GM19238 (cell line): ENCODE measurements around the gene STK16.
"Not testable (repeated sequence)": the region's sequence is repeated elsewhere in the genome, so short reads cannot be mapped to it uniquely, and the experiment has no call there.

Source experiments
- DNase-seq: peaks from one replicate; pipeline ENCODE4 v3.0.0; 2011; ENCODE audit warnings: low spot score; ENCODE audit not compliant: insufficient read length

The STK16 gene

DNA sequence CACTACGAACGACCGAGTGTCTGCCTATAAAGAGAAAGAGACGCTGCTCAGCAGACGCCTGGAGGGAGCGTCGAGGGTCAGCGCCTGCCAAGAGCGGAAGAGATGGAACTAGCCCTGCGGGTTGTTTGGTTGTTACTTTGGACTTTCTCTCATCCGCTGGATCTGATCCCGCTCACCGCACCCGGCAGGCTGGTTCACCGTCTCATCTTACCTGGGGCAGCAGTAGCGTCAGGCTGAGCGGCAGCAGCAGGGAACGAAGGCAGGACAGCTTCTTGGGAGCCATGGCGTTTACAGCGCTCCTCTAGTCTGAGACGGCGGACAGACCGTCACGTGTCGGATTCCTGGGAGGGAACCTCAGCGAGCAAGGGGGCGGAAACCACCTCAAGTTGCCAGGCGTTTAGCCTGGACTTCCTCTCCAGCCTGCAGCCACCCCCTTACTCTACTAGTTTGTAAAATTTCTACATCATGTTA, 2.0 kb upstream of the STK16 start:
- DNase-seq = no peak

GRCh38 chr2:219244789-219245147, 511 bp upstream of the STK16 start:
- DNase-seq = no peak

- no peak for DNase-seq
Observed at GRCh38 chr2:219245899-219246230, 586 bp downstream of the STK16 start.

- no peak for DNase-seq
Observed at GRCh38 chr2:219246559-219246958, 1.3 kb downstream of the STK16 start.

GRCh38 chr2:219247678-219248642, 2.7 kb downstream of the STK16 start:
- DNase-seq = no peak

- no peak for DNase-seq
Observed at GRCh38 chr2:219248845-219249202, 3.5 kb downstream of the STK16 start.

- DNase-seq = peak; percentile 63
Observed at GRCh38 chr2:219249203-219249980, 4.1 kb downstream of the STK16 start.

DNA sequence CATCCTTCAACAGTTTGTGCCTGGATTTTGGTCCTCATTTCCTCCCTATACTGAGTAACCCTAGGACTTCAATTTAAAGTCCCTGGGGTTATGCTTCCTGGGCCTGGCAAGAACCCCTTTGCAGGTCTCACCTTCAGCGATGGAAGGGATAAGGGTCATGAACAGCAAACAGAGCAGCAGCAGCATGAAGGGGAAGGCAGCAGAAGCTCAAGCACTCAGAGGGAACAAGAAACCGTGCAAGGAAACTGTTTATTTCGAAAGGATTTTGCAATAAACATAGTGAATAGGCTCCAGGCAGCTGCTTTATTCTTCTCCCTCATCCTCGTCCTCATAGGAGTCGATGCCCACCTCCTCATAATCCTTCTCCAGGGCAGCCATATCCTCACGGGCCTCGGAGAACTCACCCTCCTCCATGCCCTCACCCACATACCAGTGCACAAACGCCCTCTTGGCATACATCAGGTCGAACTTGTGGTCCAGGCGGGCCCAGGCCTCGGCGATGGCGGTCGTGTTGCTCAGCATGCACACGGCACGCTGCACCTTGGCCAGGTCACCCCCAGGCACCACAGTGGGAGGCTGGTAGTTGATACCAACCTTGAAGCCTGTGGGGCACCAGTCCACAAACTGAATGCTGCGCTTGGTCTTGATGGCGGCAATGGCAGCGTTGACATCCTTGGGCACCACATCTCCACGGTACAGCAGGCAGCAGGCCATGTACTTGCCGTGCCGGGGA, 4.9 kb downstream of the STK16 start:
- no peak for DNase-seq

GRCh38 chr2:219251656-219252055, 6.4 kb downstream of the STK16 start:
- DNase-seq = no peak

- DNase-seq = no peak
Observed at GRCh38 chr2:219252084-219252483, 6.8 kb downstream of the STK16 start.

- no peak for DNase-seq
Observed at GRCh38 chr2:219252570-219252899, 7.3 kb downstream of the STK16 start.

- peak; percentile 57 for DNase-seq
Observed at GRCh38 chr2:219252900-219253752, 7.8 kb downstream of the STK16 start, which contains the start of gene TUBA4B. Gene TUBA4B (plus strand): TSS chr2:219253243. CDS start chr2:219253408, 165 bp downstream.

DNA sequence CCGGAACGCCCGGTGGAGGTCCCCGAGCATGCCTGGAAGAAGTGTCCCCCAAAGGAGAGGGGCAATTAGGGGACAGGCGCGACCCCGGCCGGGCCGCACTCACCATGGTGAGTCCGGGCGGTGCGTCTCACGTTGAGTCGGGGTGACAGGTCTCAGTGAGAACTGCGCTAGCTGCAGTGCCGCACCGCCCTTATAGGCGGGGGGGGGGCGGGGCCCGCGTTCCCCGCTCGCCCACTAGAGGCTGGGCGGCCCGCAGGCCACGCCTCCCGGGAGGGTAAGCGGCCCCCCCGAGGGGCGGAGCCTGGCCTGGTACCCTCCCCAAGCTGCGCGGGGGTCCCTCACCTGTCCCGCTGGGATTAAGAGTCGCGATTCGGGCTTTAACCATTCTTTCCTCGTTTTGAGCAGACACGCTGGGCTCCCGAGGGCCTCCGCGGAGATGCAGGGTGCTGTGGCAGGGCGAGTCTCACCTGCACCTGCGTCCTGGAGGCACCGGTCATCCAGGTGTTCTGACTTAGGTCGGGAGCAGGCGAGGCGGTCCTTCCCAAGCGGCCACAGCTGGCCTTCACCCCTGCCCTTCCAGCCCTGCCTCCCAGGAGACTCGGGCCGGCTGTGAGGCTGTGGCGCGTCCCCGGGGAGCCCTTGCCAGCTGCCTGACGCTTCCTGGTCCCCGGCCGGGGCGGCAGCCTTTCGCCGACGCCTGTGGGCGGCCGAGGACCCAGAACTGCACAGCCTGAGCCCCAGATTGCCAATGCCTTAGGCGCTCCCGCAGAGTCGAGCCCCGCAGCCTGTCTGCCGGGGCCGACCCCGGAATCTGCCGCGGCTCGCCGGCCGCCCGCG, 8.7 kb downstream of the STK16 start, which contains the start of gene TUBA4A:
Gene TUBA4A, minus strand, starts transcription at position 166 of the 837 bp plus-strand sequence. Its CDS starts 60 bp downstream, at position 106.
- DNase-seq = peak; percentile 96

GRCh38 chr2:219254590-219255201, 9.4 kb downstream of the STK16 start:
- no peak for DNase-seq

GRCh38 chr2:219258942-219259341, 13.7 kb downstream of the STK16 start:
- DNase-seq = not testable (repeated sequence)

DNA sequence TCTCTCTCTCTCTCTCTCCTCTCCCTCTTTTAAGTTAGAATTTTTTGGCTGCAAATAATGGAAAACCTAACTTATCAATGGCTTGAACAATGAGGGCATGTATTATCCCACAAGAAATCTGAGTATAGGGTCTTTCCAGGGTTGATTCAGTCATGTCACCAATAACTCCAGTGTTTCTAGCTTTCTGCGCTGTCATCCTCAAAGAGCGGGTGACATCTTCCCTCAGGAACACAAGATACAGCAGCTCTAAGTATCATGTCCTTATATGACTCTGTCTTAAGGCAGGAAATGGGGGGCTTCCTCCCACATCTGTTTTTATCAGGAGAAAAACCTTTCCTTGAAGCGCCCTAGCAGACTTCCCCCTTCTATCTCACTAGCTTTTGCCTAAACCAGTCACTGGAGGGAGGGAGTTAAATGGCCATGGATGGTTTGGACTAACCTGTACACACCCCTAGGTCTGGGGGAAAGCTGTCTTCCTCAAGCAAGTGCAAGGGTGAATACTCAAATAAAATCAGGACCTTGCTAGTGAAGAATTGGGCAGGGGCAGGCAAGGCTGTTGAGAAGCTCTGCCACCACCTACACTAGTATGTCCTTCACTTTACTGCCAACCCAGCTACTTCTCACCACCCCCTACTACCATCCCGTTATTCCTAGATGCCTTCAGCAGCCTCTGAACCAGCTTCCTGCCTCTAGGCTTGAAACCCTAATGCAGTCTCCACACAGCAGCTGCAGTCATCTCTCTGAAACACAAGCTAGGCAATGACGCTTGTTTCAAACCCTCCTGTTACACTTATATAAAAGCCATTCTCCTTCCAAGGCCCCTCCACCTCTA, 16.0 kb downstream of the STK16 start:
- no peak for DNase-seq

DNA sequence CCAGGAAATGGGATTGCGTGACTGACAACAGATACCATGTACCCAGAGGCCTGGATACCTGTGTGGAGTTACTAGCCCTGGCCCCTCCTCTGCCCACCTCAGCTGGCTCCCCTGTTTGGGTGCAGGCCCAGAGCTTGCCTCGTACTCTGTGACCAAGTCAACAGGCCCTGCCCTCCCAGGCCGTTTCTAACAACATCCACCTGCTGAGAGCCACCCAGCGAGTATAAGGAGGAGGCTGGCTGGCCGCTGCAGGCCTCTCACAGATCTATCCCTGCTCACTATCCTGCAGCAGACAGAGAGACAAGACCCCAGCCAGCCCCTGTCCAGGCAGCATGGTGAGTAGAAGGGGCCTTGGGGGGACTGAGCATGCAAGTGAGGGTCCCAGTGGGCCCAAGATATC, 21.0 kb downstream of the STK16 start:
- no peak for DNase-seq

DNA sequence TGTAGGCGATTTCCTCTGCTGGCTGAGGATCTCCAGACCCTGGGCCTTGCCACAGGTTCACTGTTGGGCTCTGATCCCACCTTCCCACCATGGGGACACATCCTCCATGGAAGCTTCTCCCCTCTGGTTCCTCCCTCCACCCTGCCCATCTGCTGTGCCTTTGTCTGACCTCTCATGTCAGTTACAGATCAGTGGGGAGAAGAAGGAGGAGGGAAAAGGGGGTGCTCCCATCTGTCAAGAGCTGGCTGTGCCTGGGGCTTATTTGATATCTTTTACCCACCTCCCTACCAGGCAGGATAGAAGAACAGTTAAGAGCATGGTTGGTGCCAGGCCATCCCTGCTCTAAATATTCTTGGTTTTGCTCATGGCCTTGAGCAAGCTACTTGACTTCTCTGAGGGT, 21.6 kb downstream of the STK16 start:
- DNase-seq = no peak

DNA sequence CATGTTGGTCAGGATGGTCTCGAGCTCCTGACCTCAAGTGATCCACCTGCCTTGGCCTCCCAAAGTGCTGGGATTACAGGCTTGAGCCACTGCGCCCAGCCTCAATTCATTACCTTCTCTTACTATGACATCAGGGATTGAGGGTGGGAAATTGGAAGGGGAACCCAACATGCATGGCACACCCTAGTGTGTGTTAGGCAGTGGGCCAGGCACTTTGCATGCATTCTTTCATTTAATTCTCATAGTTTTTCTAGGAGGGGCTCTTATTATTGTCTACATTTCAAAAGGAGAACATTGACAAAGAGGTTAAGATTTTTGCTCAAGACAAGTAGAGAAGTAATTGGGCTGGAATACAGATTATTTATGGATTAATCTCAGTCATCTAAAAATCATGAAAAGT, 23.0 kb downstream of the STK16 start:
- DNase-seq = no peak
